ENCODE results near the gene SSR1.
A peak's percentile ranks its signal among the peaks of the same experiment; 100 is the strongest.
"Not testable (repeated sequence)": the region's sequence is repeated elsewhere in the genome, so short reads cannot be mapped to it uniquely, and the experiment has no call there.

The SSR1 gene

DNA sequence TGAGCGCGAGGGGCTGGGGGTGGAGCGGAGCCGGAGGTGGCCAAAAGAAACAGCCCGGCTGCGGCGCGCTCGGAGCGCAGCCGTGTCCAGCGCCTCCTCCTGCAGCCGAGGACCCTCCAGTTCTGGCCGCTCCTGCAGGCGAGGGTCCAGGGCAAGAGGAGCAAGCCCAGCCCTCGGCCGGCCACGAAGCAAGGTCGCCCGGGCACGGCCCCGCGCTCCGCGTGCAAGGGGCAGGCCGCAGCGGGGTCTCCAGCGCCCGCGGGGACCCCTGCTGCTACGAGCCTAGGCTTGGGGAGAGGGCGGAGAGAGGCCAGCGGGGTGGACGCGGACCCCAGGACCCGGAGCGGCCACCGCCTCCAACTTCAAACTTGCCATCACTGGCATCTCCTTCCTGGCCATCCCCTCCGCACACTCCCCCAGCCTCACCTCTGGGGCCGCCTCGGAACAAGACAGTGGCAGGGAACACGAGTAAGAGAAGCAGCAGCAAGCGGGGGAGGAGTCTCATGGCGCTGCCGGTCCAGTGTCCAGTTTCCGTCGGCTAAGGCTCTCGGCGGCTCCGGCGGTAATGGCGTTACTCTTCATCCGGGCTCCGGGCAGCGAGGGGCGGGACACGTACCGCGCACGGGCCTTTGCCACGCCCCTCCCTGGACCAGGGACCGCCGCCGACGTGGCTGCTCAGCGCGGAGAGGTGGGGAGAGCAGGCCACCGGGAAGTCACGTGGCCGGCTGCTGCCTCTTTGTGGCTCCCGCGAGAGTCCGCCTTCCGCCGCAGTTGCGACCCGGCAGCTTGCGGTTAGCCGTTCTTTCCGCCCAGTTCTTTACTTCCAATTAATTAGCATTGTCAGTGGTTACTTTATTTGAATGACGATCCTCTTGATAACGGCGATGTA is at the start of gene SSR1:
Gene SSR1 (minus strand): TSS at position 584 of the 889 bp plus-strand sequence. CDS start 79 bp downstream, at position 505.
- DNase-seq (ENCODE audit: low read depth): peak; percentile 94

GRCh38 chr6:7351916-7352315 is 38.9 kb upstream of the SSR1 start:
- DNase-seq (ENCODE audit: low read depth): not testable (repeated sequence)

- DNase-seq (ENCODE audit: low read depth): not testable (repeated sequence)
These were observed 37.6 kb upstream of the SSR1 start for GRCh38 chr6:7350591-7350990.

DNA sequence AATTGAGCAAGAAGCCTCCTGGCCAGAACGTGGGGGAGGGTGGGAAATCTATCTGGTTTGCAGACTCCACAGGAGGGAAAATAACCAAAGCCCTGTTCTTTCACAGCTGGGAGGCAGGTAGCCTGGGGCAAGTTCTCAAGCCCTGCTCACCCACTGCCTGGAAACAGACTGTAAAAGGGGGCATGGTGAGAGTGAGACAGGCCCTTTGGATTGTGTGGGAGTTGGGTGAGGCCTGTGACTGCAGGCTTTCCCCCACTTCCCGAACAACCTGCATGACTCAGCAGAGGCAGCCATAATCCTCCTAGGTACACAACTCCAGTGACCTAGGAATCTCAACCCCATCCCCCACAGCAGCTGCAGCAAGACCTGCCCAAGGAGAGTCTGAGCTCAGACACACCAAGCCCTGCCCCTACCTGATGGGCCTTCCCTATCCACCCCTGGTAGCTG is 34.6 kb upstream of the SSR1 start:
- DNase-seq (ENCODE audit: low read depth): not testable (repeated sequence)

DNA sequence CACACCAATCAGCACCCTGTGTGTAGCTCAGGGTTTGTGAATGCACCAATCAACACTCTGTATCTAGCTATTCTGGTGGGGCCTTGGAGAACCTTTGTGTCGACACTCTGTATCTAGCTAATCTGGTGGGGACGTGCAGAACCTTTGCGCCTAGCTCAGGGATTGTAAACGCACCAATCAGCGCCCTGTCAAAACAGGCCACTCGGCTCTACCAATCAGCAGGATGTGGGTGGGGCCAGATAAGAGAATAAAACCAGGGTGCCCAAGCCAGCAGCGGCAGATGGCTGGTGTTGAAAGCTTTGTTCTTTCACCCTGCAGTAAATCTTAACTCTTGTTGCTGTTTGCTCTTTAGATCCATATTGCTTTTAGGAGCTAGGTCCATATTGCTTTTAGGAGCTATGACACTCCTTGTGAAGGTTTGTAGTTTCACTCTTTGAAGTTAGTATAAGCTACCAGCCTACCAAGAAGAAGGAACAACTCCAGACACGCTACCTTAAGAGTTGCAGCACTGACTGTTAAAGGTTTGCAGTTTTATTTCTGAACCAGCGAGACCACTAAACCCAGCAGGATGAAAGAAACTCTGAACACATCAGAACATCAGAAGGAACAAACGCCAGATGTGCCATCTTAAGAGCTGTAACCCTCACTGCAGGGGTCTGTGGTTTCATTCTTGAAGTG is 31.9 kb upstream of the SSR1 start:
- DNase-seq (ENCODE audit: low read depth): not testable (repeated sequence)

GRCh38 chr6:7343546-7344475 is 30.8 kb upstream of the SSR1 start:
- no peak for DNase-seq (ENCODE audit: low read depth)

DNA sequence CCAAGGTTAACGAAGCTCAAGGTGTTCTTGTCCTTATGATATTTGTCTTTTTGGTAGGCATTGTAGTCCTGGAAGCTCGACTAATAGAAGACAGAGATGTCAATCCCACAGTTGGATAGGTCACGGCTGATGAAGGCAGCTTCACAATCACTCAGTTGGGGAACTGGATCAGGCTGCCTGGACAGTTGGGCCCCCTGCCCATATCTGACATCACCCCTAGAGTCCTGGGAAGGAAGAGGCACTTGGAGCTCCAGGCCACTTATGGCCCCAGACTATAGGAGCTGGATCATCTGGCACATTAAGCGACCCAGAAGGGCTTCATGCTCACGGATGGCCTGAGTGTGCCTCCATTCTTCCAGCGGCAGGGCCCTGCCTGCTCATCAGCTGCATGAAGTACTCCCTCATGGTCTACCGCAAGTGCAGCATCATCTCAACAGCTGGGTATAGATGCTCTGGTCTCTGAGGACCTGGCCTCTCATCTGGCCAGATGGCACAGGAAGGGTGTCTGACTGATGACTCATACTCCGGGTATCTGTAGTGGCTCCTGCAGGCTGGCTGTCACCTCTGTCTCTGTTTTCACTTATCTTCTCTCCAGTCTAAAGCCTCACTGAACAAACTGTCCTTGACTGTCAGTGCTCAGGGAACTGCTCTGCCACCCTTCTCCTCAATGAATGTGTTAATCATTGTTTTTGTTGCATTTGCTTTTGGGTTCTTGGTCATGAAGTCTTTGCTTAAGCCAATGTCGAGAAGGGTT is 29.2 kb upstream of the SSR1 start:
- no peak for DNase-seq (ENCODE audit: low read depth)

DNA sequence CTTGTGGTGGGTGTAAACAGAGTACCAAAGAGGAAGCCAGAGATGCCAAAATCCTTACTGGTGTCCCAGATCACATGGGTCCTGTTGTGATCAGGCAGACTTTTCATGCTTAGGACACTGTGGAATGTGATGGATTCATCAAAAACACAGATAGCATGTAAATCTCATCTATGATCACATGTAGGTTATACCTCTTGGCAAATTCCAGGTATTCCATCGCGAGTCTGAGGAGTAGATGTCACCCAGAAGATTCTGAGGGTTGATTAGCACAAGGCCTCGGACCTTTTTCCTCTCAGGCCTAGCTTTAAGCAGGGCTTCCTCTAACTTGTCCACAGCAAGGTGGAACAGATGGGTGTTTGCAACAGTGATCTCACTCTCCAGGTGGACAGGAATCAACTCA is 28.3 kb upstream of the SSR1 start:
- DNase-seq (ENCODE audit: low read depth): no peak

DNA sequence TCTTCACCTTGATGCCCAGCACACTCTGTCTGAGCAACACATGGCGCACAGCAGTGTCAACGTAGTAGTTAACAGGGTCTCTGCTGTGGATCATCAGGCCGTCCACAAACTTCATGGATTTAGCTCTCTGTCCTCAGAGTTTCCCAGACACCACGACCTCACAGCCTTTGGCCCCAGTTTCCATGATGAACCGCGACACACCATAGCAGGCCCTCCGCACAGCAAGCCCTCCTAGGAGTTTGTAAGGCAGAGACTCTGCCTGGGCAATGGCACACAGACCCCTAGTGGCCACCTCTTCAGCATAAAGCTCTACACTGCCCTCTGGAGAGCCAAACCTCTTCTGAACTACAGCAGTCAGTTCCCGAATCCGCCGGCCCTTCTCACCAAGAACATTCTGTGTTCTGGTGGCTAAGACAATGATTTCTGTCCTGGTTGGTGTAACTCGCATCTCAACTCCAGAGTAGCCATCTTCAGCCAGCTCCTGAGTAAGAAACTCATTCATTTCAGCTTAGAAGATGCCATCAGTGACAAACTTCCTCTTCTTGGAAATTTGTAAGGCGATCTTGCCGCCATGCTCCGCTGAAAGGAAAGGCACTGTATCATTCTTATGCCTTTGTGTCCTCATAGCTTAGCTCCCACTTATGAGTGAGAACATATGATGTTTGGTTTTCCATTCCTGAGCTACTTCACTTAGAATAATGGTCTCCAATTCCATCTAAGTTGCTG is 26.2 kb upstream of the SSR1 start:
- not testable (repeated sequence) for DNase-seq (ENCODE audit: low read depth)

DNA sequence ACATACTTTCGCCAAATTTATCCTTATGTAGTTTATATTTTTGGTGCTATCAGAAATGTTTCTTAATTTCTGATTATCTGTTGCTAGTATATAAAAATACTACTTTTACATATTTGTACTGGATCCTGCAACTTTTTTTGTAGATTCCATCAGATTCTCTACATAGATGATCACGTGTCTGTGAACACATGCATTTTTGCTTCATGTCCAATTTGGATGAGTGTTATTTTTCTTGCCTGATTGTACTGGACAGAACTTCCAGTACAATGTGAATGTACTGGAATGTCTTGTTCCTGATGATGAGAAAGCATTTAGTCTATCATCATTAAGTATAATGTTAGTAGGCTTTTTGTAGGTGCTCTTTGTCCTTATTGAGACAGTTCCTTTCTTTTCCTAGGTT is 25.0 kb upstream of the SSR1 start:
- DNase-seq (ENCODE audit: low read depth): no peak

DNA sequence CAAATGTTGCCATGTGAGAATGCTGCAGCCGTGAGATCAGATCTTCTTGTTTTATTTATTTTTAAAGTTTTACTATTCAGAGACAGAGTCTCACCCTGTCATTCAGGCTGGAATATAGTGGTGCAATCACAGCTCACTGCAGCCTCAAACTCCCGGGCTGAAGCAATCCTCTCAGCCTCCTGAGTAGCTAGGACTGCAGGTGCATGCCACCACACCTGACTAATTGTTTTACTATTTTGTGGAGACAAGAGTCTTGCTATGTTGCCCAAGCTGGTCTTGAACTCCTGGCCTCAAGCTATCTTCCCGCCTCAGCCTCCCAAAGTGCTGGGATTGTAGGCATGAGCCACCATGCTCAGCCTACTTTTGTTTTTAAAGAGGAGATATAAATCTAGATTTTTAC is 22.5 kb upstream of the SSR1 start:
- DNase-seq (ENCODE audit: low read depth): no peak

DNA sequence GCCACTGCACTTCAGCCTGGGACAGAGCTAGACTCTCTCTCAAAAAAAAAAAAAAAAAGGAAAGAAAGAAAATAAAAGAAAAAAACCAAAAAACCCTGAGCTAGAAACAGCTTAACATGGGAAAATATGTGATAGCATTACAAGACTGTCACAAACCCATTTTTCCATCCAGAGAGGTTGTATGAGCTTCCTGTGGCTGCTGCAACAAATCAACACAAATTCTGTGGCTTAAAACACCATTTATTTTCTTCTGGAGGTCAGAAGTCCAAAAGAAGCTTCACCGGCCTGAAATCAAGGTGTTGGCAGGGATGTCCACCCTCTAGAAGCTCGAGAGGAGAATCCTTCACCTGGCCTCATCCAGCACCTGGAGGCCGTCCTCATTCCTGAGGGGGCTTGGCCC is 21.7 kb upstream of the SSR1 start:
- DNase-seq (ENCODE audit: low read depth): no peak

- no peak for DNase-seq (ENCODE audit: low read depth)
These were observed 19.2 kb upstream of the SSR1 start for GRCh38 chr6:7332090-7332745.

- DNase-seq (ENCODE audit: low read depth): no peak
These were observed 18.5 kb upstream of the SSR1 start for GRCh38 chr6:7331452-7331851.

GRCh38 chr6:7328243-7328642 is 15.2 kb upstream of the SSR1 start:
- DNase-seq (ENCODE audit: low read depth): no peak

DNA sequence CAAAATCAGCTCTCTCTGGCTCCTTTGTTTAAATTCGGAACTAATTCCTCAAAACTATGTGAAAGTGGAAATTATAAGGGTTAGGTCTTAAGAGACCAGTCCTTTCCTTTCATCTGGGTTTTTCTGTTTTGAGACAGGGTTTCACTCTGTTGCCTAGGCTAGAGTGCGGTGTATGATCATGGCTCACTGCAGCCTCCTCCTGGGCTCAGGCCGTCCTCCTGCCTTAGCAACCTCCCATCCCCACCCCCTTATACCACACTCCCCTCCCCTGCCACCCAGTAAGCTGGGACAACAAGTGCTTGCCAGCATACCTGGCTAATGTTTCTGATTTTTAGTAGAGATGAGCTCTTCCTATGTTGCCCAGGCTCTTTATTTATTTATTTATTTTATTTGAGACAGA is 12.8 kb upstream of the SSR1 start:
- DNase-seq (ENCODE audit: low read depth): no peak

DNA sequence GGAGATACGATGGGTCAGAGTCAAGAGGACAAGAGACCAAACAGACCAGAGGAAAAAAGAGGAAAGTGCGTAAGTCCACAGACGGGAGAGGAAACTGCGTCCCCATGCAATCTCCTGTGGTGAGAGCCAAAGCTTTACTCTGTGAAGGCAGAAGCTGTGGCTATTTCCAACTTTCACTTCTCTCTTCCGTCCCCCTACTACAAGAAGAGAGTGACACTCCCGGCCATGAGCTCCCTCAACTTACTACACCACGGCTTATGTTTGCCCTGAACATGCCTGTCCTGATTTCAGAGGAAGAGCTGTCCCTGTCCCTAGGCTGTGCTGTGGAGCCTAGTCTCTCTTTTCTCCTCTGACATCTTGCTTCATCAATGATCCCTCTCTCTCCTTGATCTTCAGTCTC is 11.5 kb upstream of the SSR1 start:
- no peak for DNase-seq (ENCODE audit: low read depth)

GRCh38 chr6:7323074-7323473 is 10.1 kb upstream of the SSR1 start:
- no peak for DNase-seq (ENCODE audit: low read depth)

DNA sequence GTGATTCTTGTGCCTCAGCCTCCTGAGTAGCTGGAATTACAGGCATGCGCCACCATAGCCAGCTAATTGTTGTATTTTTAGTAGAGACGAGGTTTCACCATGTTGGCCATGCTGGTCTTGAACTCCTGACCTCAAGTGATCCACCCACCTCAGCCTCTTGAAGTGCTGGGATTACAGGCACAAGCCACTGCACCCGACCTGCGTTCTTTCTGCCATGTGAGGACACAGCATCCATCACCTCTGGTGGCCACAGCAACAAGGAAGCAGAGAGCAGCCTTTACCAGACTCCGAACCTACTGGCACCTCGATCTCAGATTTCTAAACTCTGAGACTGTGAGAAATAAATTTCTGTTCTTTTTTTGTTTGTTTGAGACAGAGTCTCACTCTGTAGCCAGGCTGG is 8.9 kb upstream of the SSR1 start:
- DNase-seq (ENCODE audit: low read depth): not testable (repeated sequence)

- DNase-seq (ENCODE audit: low read depth): not testable (repeated sequence)
These were observed 6.4 kb upstream of the SSR1 start for GRCh38 chr6:7319406-7319805.

All from activated gamma-delta T cell treated with anti-CD3 and anti-CD28 coated beads, Interleukin-2, amount 50 U/mL, for 16 hours (primary cell).